SJCRH30 (cell line): ENCODE data around the gene MVD. TPM values are rescaled to one million over a fixed set of nuclear protein-coding genes. Genes with fewer than 3 reads are reported as not detected.

Experiments
- total RNA-seq: library from RNA; depleted of rRNA; stranded (reverse); fragments of >200 nt; shearing (Covaris generic); gene quantifications from 2 replicates; pipeline ENCODE4 v1.2.3, GENCODE V29; 2014; rRNA removed

Gene MVD
- total RNA-seq, 1 experiment from 2014 or later, result 21.0 TPM

Other genes with a start within 250 kb of the MVD start
- 0.56 and 0.85 TPM in 2 replicates for gene ZFPM1, start 209.8 kb downstream of the MVD start, total RNA-seq
- 19.2 and 21.0 TPM in 2 replicates for gene ZC3H18, start 92.7 kb downstream of the MVD start, total RNA-seq
- gene IL17C, start 24.5 kb downstream of the MVD start, total RNA-seq, result not detected in 2 replicates
- gene CYBA, start 12.0 kb downstream of the MVD start, total RNA-seq, result 0.24 and 0.76 TPM in 2 replicates
- gene SNAI3, start 23.4 kb upstream of the MVD start, total RNA-seq, result 0.47 and 0.56 TPM in 2 replicates
- 10.4 and 10.7 TPM in 2 replicates for gene RNF166, start 43.3 kb upstream of the MVD start, total RNA-seq
- 10.3 and 11.5 TPM in 2 replicates for gene CTU2, start 43.4 kb upstream of the MVD start, total RNA-seq
- gene PIEZO1, start 122.1 kb upstream of the MVD start, total RNA-seq, result 23.8 and 28.1 TPM in 2 replicates
- 24.3 and 27.2 TPM in 2 replicates for gene CDT1, start 140.7 kb upstream of the MVD start, total RNA-seq
- gene APRT, start 148.8 kb upstream of the MVD start, total RNA-seq, result 43.4 and 46.5 TPM in 2 replicates
- gene GALNS, start 193.9 kb upstream of the MVD start, total RNA-seq, result 10.4 and 11.1 TPM in 2 replicates
- gene TRAPPC2L, start 194.0 kb upstream of the MVD start, total RNA-seq, result 34.3 and 36.9 TPM in 2 replicates
- gene PABPN1L, start 203.6 kb upstream of the MVD start, total RNA-seq, result 0.25 TPM in 1 of 2 replicates, not detected in the other